ENCODE results near the gene TNK2.
"Not testable (repeated sequence)": the region's sequence is repeated elsewhere in the genome, so short reads cannot be mapped to it uniquely, and the experiment has no call there.

TNK2 gene

DNA sequence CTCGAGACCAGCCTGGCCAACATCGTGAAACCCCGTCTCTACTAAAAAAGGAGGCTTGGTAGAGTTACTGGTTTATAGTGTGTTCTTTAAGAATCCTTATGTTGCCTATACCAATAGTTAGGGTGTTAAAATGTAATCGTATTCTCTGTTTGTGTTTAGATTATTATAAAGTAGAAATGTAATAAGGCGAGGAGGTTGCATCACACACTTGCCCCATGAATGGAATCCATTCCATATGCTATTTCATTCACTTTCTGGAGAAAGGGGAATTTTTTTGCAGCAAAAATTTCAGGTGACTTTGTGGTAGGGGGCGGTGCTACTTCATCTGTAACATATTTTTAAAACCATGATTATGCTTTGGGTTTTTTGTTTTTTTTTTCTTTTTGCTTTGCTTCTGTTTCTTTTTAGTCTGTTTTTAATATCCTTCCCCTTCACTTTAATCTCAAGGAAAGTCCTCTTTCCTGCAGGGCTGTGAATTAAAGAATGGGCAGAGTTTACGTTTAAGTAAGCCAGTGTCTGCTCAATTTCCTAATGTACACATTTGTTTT lies 63.6 kb downstream of the TNK2 start:
- DNase-seq, result no peak

- DNase-seq, result peak; percentile 60
Observed at GRCh38 chr3:195839260-195840010, 68.9 kb downstream of the TNK2 start.

DNA sequence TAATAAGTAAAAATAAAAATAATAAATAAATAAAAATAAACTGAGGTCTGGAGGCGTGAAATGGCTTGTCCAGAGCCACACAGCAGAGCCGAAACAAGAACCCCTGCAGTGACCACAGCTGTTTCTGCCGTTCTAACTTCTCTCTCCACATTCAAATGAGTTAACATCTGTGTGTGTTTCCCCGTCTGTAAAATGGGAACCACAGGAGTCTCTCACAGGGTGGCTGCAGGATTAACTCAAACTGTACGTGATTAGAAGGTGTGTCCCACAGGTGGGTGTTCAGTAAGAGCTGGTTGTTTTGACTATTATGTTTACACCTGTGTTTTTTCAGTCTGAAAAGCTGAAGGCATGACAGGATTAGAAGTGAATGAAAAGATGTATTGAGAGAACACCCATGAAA lies 69.6 kb downstream of the TNK2 start:
- no peak for DNase-seq

DNA sequence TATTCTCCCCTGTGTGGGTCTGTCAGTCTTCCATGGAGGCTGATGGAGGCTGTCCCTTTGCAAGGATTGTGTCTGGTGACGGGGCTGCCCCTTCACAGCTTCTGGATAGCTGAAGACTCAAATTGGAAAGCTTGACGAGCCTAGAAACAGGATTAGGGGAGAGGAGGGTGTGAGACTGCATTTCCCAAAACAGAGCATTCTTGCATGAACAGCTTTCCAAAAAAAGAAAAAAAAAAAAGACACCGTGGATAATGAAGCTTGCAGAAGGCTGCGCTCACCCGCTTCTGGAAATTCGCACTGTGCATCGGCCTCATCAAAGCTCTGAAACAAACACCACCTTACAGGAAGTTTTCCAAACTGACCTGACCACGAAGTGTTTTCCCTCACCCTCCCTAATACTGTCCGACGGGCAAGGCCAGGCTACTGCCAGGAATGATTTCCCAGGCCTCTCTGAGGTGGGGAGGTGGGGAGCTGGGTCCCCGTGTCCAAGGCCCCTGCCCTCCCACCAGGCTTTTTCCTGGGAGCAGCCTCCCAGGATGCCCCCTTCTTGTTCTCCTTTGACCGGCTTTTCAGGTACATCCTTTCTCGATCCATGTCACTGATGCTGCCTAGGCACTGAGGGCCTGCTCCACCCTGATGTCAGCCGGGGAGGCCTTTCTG lies 71.7 kb downstream of the TNK2 start:
- no peak for DNase-seq

DNA sequence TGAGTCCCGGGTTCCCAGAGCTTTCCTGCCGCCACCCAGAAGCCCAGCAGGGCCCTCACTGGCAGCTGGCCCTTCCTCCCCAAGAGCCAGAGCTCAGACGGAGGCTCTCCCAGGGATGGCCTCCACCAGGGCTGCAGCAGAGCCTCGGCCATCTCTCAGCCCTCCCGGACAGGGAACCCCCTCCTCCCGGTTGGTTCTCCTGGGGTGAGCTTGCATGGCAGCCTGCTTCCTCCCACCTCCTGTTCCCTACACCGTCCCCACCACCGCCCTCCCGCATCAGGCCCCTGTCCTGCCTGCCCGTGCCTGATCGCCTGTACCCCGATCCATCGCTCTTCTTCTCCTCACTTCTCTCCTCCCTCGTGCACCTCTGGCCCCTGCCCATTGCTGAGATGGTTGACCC lies 72.6 kb downstream of the TNK2 start:
- DNase-seq, result no peak

DNA sequence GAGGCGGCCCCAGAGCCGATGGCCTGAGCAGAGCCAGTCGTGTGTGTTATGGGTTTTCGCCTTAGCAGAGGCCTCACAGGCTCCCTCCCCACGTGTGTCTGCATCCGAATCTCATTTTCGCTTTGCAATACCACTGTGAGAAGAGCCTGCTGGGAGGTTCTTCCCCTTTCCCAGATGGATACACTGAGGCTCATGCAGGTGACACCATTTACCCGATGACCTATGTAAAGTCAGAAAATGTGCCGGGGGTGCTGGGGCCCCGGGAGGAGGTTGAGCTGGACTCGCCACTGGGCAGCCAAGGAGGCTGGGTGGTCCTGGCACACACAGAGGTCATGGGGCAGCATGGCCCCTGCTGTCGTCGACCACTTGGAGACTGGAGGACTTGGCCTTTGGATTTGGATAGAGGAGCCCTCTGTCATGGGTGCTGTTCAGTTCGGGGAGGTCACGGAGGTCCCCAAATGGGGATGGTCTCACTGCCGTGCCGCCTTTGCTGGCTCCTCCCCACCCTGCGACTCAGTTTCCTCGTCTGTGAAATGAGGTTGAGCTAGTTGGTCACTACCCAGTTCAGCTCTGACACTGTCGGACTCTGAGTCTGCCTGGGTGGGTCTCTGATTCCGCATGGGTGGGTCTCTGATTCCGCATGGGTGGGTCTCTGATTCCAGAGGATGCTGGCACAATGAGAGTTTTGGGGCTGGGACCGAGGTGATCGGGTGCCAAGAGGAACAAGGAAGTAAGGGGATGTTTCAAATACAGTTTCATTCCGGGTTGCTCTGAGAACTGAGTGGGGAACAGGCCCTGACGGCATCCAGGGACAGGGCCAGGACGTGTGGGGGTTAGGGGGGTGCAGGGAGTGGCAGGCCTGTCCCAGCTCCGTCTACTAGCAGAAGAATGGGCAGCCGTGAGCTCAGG lies 73.4 kb downstream of the TNK2 start:
- no peak for DNase-seq

- DNase-seq, result no peak
Observed at GRCh38 chr3:195829897-195830254, 78.5 kb downstream of the TNK2 start.

DNA sequence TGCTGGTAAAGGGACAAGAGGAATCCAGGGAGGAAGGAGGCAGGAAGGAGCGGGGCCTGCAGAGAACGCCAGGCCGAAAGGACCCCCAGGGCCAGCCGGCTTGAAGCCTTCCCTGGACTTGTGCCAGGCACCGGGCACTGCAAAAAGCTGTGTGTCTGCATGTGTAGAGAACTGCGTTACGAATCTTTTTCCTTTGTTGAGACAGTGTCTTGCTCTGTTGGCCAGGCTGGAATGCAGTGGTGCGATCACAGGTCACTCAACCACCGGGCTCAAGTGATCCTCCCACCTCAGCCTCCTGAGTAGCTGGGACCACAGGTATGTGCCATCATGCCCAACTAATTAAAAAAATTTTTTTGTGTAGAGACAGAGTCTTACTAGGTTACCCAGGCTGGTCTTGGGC lies 79.6 kb downstream of the TNK2 start:
- no peak for DNase-seq

GRCh38 chr3:195825857-195826804 lies 82.2 kb downstream of the TNK2 start:
- no peak for DNase-seq

DNA sequence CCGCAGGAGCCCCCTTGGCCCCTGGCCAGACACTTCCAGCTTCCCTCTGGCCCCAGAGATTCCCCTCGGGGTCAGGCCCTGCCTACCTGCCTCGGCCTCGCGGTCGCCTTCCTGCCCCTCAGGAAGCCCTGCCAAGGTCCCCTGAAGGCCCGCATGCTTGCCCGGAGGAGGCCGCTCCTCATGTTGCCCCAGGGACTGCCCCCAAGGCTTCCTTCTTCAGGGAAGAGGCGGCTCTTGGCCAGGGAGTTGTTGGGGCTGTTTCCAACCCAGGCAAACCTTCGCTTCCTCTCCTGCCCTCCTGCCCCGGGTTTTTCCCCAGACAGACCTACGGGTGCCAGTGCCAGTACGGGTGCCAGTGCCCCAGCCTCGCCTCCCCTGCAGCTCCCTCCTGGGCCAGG lies 83.2 kb downstream of the TNK2 start:
- DNase-seq, result no peak

- not testable (repeated sequence) for DNase-seq
Observed at GRCh38 chr3:195824425-195825190, 83.7 kb downstream of the TNK2 start.

DNA sequence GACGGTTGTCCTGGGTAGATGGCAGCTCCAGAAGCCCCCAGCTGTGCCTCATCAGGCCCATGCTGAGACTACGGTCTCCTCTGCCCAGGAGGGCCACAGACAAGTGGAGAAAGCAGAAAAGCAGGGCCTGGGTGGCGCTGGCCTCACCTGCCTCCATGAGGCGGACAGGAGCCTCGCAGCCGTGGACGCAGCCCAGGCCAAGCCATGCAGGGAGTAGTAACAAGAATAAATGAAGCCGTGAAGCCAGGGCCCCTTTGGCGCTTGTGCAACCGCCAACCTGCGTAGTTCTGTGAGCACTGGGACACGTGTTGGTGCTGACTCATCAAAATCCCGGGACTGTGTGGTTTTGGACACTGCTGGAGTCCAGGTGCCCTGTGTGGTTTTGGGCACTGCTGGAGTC lies 84.4 kb downstream of the TNK2 start:
- no peak for DNase-seq

GRCh38 chr3:195823280-195823679 lies 85.1 kb downstream of the TNK2 start:
- DNase-seq, result no peak

DNA sequence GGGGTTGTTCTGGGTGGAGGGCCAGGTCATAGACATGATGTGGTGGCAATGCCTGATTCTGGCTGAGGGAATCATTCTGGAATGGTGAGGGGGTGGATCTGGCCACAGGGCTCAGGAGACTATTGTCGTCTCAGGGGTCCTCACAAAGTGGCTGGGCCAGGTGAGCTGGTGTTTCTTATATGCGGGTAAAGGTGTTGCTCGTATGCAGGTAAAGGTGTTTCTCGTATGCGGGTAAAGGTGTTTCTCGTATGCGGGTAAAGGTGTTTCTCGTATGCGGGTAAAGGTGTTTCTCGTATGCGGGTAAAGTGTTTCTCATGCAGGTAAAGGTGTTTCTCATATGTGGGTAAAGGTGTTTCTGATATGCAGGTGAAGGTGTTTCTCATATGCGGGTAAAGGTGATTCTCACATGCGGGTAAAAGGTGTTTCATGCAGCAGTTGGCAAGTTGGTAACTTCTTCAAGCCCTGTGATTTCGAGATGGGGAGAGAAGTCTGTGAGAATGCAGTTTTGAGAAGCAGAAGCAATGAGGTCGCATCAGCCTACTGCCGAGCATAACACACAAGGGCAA lies 86.1 kb downstream of the TNK2 start:
- DNase-seq, result no peak

DNA sequence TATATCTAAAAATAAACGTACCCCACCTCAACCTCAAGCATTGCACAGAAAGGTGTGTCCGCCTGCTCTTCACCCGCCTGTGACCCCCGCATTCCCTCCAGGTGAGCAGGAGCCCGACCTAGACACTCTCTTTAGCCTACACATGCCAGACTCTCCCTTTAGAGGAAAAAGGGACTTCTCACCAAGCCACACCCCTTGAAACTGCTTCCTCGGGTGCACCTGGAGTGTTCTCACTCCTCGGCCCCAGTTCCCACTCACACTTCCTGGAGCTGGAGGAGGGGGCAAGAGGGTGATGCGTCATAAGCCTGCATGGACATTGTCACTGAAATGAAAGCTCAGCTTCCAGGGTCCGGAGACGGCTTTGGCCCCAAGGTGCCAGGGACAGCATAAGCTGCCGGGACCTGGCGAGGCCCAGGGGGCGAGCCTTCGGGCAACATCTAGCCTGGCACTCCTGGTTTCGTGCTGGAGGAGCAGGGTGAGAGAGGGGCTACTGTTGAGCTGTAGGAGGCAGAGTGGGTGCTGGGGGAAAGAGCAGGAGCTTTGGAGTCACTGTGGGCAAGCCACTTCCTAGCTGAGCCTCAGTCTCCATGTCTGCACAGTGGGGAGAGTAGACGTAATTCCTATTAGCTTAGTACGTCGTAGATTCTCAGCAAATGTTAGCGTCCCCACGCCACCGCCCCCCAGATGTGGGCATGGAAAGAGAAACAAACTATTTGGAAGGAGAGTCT lies 86.8 kb downstream of the TNK2 start:
- no peak for DNase-seq

DNA sequence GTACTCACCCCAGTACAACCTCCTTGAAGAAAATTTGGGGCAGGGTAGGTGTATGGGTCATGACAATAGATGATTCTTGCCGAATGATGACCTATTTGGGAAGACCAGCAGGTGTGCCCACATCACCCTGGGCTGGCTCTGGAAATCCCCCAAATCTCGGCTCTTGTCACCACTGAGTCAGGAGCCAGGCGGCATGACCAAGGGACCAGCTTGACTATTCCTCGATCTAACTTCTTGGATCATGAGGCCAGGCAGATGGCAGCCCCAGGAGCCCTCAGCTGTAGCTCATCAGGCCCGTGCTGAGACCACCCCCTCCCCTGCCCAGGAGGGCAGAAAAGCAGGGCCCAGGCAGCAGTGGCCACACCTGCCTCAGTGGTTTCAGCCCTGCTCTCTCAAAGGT lies 87.5 kb downstream of the TNK2 start:
- no peak for DNase-seq

GRCh38 chr3:195820186-195820585 lies 88.2 kb downstream of the TNK2 start:
- no peak for DNase-seq

GRCh38 chr3:195818301-195818700 lies 90.0 kb downstream of the TNK2 start:
- DNase-seq, result no peak

GRCh38 chr3:195817578-195818135 lies 90.7 kb downstream of the TNK2 start:
- no peak for DNase-seq

- not testable (repeated sequence) for DNase-seq
Observed at GRCh38 chr3:195816276-195816913, 92.0 kb downstream of the TNK2 start.
